HepG2 (cell line): ENCODE measurements around the gene RINL. TPM values are rescaled to one million over a fixed set of nuclear protein-coding genes. Genes with fewer than 3 reads are reported as not detected.
A peak's percentile ranks its signal among the peaks of the same experiment; 100 is the strongest.
"Not testable (repeated sequence)": the region's sequence is repeated elsewhere in the genome, so short reads cannot be mapped to it uniquely, and the experiment has no call there.

Experiments
- ATAC-seq: fragments of 200-7000 bp; cut with Tn5 transposase; 3 replicates; pipeline ENCODE4 v1.9.1; 2020; ENCODE audit warnings: mild to moderate bottlenecking, moderate library complexity
- BruUV-seq: library from RNA; stranded (reverse); fragments of 400-500 nt; replicated peaks from 2 replicates; lab custom pipeline; 2021; lab: Mats Ljungman, UMichigan
- CTCF ChIA-PET: fragments of 300-600 bp; formaldehyde crosslinking; extraction: SDS; loops from one replicate; lab custom pipeline; 2021; ENCODE audit warnings: low total read pairs, inconsistent platforms, low intra/inter-chr PET ratio; lab: Yijun Ruan, JAX
- POLR2A ChIA-PET: fragments of 350-600 bp; sonication (Branson Sonifier 250); formaldehyde crosslinking; loops from one replicate; lab custom pipeline; 2020; ENCODE audit warnings: antibody characterized with exemption, inconsistent platforms; lab: Yijun Ruan, JAX
- DNase-seq: peaks from one replicate; pipeline ENCODE4 v3.0.0-alpha.2; 2015; ENCODE audit warnings: low spot score
- FAIRE-seq: peaks from 3 replicates; lab custom pipeline; 2011; peaks lifted over from hg19 to GRCh38; lab: Jason Lieb, UNC
- H2AFZ ChIP-seq: one replicate; pipeline ENCODE4 v1.6.1; 2011; ENCODE audit warnings: low read length, inconsistent platforms
- H3K27ac ChIP-seq: fragments of 300-600 bp; 3 replicates; pipeline ENCODE4 v1.8.0; 2011; ENCODE audit warnings: mixed run types, mild to moderate bottlenecking, mixed read lengths, low read length, inconsistent platforms; ENCODE audit not compliant: insufficient read depth; ENCODE audit errors: extremely low read length
- H3K27me3 ChIP-seq, 2 experiments: fragments of 200-600 bp in 1 of 2; 2 replicates in 1 of 2; 3 replicates in 1 of 2; pipeline versions ENCODE4 v1.6.0 to v1.8.0; 2011; ENCODE audit warnings: low read length in 2 of 2, mild to moderate bottlenecking in 2 of 2, moderate library complexity in 2 of 2, inconsistent platforms in 1 of 2; ENCODE audit not compliant: insufficient read depth in 2 of 2, control insufficient read depth in 1 of 2
- H3K36me3 ChIP-seq, 2 experiments: fragments of 200-600 bp in 1 of 2; replicated peaks in 1 of 2; 2 replicates in 1 of 2; 3 replicates in 1 of 2; pipeline versions ENCODE4 v1.5.1 to v1.8.0; 2011; ENCODE audit warnings: low read length in 2 of 2, inconsistent platforms in 1 of 2; ENCODE audit not compliant: insufficient read depth in 2 of 2, control insufficient read depth in 1 of 2
- H3K4me1 ChIP-seq: 2 replicates; pipeline ENCODE4 v1.5.1; 2012; ENCODE audit warnings: low read length, inconsistent platforms; ENCODE audit not compliant: insufficient read depth
- H3K4me2 ChIP-seq: 2 replicates; pipeline ENCODE4 v1.6.0; 2011; ENCODE audit warnings: low read depth, low read length, inconsistent platforms
- H3K4me3 ChIP-seq, 3 experiments: fragments of 200-600 bp in 1 of 3; sonication (generic), shearing (Covaris generic) in 1 of 3; replicated peaks in 1 of 3; 2 replicates each; pipeline ENCODE4 v1.5.1; 2011 to 2016; ENCODE audit warnings: low read length in 3 of 3, inconsistent platforms in 2 of 3, low read depth in 2 of 3, mild to moderate bottlenecking in 2 of 3, control low read depth in 1 of 3, mixed read lengths in 1 of 3; ENCODE audit not compliant: insufficient read depth in 1 of 3
- H3K79me2 ChIP-seq: one replicate; pipeline ENCODE4 v1.6.1; 2011; ENCODE audit warnings: low read length, inconsistent platforms; ENCODE audit not compliant: insufficient read depth
- H3K9ac ChIP-seq: 2 replicates; pipeline ENCODE4 v1.6.0; 2011; ENCODE audit warnings: mild to moderate bottlenecking, low read depth, low read length, inconsistent platforms; ENCODE audit not compliant: insufficient read depth
- H3K9me3 ChIP-seq: 2 replicates; pipeline ENCODE4 v1.5.1; 2012; ENCODE audit warnings: mild to moderate bottlenecking, low read length
- H4K20me1 ChIP-seq: 2 replicates; pipeline ENCODE4 v1.6.0; 2011; ENCODE audit warnings: inconsistent platforms, mild to moderate bottlenecking, low read length, moderate library complexity; ENCODE audit not compliant: insufficient read depth
- AGO2 ChIP-seq: fragments of 200-400 bp; formaldehyde crosslinking; optimal IDR thresholded peaks from 2 replicates; pipeline ENCODE3; 2017; ENCODE audit warnings: mild to moderate bottlenecking, low read depth, low read length, moderate library complexity
- CBFB ChIP-seq: sonication (generic); formaldehyde crosslinking; IDR thresholded peaks from 2 replicates; pipeline ENCODE4 v1.4.0; 2020; ENCODE audit warnings: missing genetic modification reagents
- DDIT3 ChIP-seq: sonication (generic); formaldehyde crosslinking; IDR thresholded peaks from 2 replicates; pipeline ENCODE4 v1.4.0; 2020; ENCODE audit warnings: mild to moderate bottlenecking, missing genetic modification reagents
- HDAC1 ChIP-seq: sonication (generic); formaldehyde crosslinking; IDR thresholded peaks from 2 replicates; pipeline ENCODE4 v1.5.1; 2020; ENCODE audit warnings: mild to moderate bottlenecking, missing genetic modification reagents
- HMG20A ChIP-seq: IDR thresholded peaks from 2 replicates; pipeline ENCODE4 v1.6.1; 2016; ENCODE audit warnings: borderline replicate concordance
- NRL ChIP-seq: sonication (generic); formaldehyde crosslinking; IDR thresholded peaks from 2 replicates; pipeline ENCODE4 v1.5.0; 2020; ENCODE audit warnings: missing genetic modification reagents, mild to moderate bottlenecking, moderate library complexity, borderline replicate concordance
- RBFOX2 ChIP-seq: fragments of 200-400 bp; formaldehyde crosslinking; IDR thresholded peaks from 2 replicates; pipeline ENCODE4 v1.6.1; 2017; ENCODE audit warnings: low read depth, mild to moderate bottlenecking, low read length
- SATB2 ChIP-seq: sonication (generic); formaldehyde crosslinking; IDR thresholded peaks from 2 replicates; pipeline ENCODE4 v1.5.0; 2020; ENCODE audit warnings: missing genetic modification reagents
- TAF15 ChIP-seq: fragments of 200-400 bp; formaldehyde crosslinking; IDR thresholded peaks from one replicate; pipeline ENCODE4 v1.6.1; 2018; ENCODE audit warnings: mild to moderate bottlenecking, low read depth, low read length; ENCODE audit not compliant: poor library complexity, severe bottlenecking
- TBX3 ChIP-seq: fragments of 450-650 bp; IDR thresholded peaks from 2 replicates; pipeline ENCODE4 v1.6.1; 2017; ENCODE audit warnings: antibody characterized with exemption, mild to moderate bottlenecking, inconsistent platforms, borderline replicate concordance
- ZNF136 ChIP-seq: sonication (generic); formaldehyde crosslinking; IDR thresholded peaks from 2 replicates; pipeline ENCODE4 v1.8.1; 2022; ENCODE audit warnings: low read depth, mild to moderate bottlenecking, moderate library complexity, missing genetic modification reagents
- ZNF607 ChIP-seq: sonication (generic); formaldehyde crosslinking; IDR thresholded peaks from 2 replicates; pipeline ENCODE4 v1.5.1; 2020; ENCODE audit warnings: missing genetic modification reagents, mild to moderate bottlenecking, borderline replicate concordance
- ZNF639 ChIP-seq: conservative IDR thresholded peaks from 2 replicates; pipeline ENCODE4 v1.6.1; 2018; ENCODE audit warnings: missing genetic modification reagents
- ZNF776 ChIP-seq: sonication (generic); formaldehyde crosslinking; IDR thresholded peaks from 2 replicates; pipeline ENCODE4 v1.4.0; 2020; ENCODE audit warnings: mild to moderate bottlenecking, missing genetic modification reagents
- ZNF788 ChIP-seq: sonication (generic); formaldehyde crosslinking; IDR thresholded peaks from 2 replicates; pipeline ENCODE4 v1.5.0; 2020; ENCODE audit warnings: mild to moderate bottlenecking, missing genetic modification reagents, borderline replicate concordance
- ZNF850 ChIP-seq: sonication (generic); formaldehyde crosslinking; conservative IDR thresholded peaks from 2 replicates; pipeline ENCODE4 v1.9.0; 2021; ENCODE audit warnings: mild to moderate bottlenecking, missing genetic modification reagents
- WGBS: methylation state at CpG from one replicate; pipeline ENCODE4 v1.1.6; 2017; ENCODE audit warnings: low lambda C conversion rate; 5-methylcytosine and 5-hydroxymethylcytosine counted together
- in situ Hi-C: cut with HindIII; loops from 2 replicates; pipeline ENCODE4 v1.10.0; 2017; ENCODE audit warnings: low pct_unique_long_range_greater_than_20kb; ENCODE audit not compliant: extremely low pct_ligation_motif_present
- intact Hi-C: fragments of 100-400 bp; cut with micrococcal nuclease; formaldehyde crosslinking; loops from one replicate; pipeline ENCODE4 v1.10.0; 2022; ENCODE audit not compliant: unreplicated experiment
- polyA plus RNA-seq, 8 experiments: library from polyadenylated mRNA; depleted of rRNA in 3 of 8; stranded (reverse) in 7 of 8; unstranded in 1 of 8; fragments of >200 nt; fragmentation: Illumina TruSeq in 4 of 8; extraction: Trizol in 4 of 8; gene quantifications; 2 replicates each; pipeline versions ENCODE4 v1.2.1 to v1.2.3, GENCODE V29; 2011 to 2016; ENCODE audit warnings: low read depth in 4 of 8, missing spikeins in 1 of 8, mixed read lengths in 1 of 8; ENCODE audit not compliant: insufficient read depth in 1 of 8
- total RNA-seq, 5 experiments: library from RNA; depleted of rRNA; stranded (reverse); fragments of >200 nt; fragmentation: Illumina TruSeq; extraction: Trizol; gene quantifications; 2 replicates each; pipeline ENCODE4 v1.2.3, GENCODE V29; 2016; ENCODE audit warnings: low read depth in 1 of 5

The RINL gene
- total and polyA plus RNA-seq, 2 of the 13 experiments (the other 11 are each of a cell fraction or from before 2014, with no cell fraction given) = 11.4 to 18.0 TPM

GRCh38 chr19:38821230-38821825 lies 56.7 kb downstream of the RINL start:
- H3K9ac ChIP-seq, H3K4me2 ChIP-seq, FAIRE-seq, intact Hi-C loops, H3K9me3 ChIP-seq, BruUV-seq, H3K27me3 ChIP-seq, H3K79me2 ChIP-seq, CTCF ChIA-PET, H3K4me3 ChIP-seq, ATAC-seq, DNase-seq, H2AFZ ChIP-seq, in situ Hi-C loops, H3K27ac ChIP-seq, H4K20me1 ChIP-seq: not testable (repeated sequence)
- Histone ChIP-seq H3K4me1 (peaks cover 29% of the 10 kb centered on the region), H3K36me3 (peaks cover 7 to 19% of the 10 kb centered on the region in 2 experiments; a peak in 4 of 5 replicates)
- WGBS = 93% methylated on average over 3 of the region's 29 CpGs
- TF ChIP-seq AGO2 = peak; percentile 35
- TF ChIP-seq ZNF850 = peak; percentile 98
- peak; percentile 54; the same call in 1 of the 2 replicates for TF ChIP-seq RBFOX2
- POLR2A ChIA-PET = interaction anchor here (1.2 to 4.9 kb wide), 5 partner anchors 11 to 86 kb away, joined by 3 to 77 read pairs (median 3); partner anchors contain the start of genes CAPN12 and ECH1

- no peaks in the 10 kb centered on the region for H3K79me2 ChIP-seq
- intact Hi-C loops = no loop called here
- peaks cover 13 to 32% of the 10 kb centered on the region in 2 experiments; a peak in 4 of 5 replicates for H3K36me3 ChIP-seq
- no peaks in the 10 kb centered on the region for H3K27me3 ChIP-seq
- in situ Hi-C loops = no loop called here
- FAIRE-seq (peak; percentile 80), DNase-seq (peak; percentile 56), ATAC-seq (peak; percentile 26)
- no TSS peak for BruUV-seq
- ChIA-PET CTCF (no interaction called here), POLR2A (interaction anchor here (0.6 to 4.9 kb wide), 14 partner anchors 9 to 136 kb away, joined by 3 to 77 read pairs (median 6); partner anchors contain the start of genes ECH1 and RINL)
- 69% methylated on average over 13 of the region's 13 CpGs for WGBS
- H3K9ac ChIP-seq = no peak overlapping the region
- no peak overlapping the region for H3K4me3 ChIP-seq
- peak overlapping the region; percentile 58 for H3K4me2 ChIP-seq
- H4K20me1 ChIP-seq = no peaks in the 10 kb centered on the region
- H3K27ac ChIP-seq = peak overlapping the region; percentile 68
- H2AFZ ChIP-seq = no peak overlapping the region
- H3K9me3 ChIP-seq = no peaks in the 10 kb centered on the region
- H3K4me1 ChIP-seq = peaks cover 29% of the 10 kb centered on the region
- TF ChIP-seq CBFB (CRISPR knock-in tag) (0 out of 2 replicates have a peak, but pooled peaks have one; percentile 8), HMG20A (CRISPR knock-in tag) (no peak), ZNF776 (CRISPR knock-in tag) (no peak), ZNF607 (CRISPR knock-in tag) (no peak), TAF15 (no peak), DDIT3 (CRISPR knock-in tag) (no peak), ZNF639 (no peak), ZNF788 (CRISPR knock-in tag) (0 out of 2 replicates have a peak, but pooled peaks have one; percentile 24), TBX3 (no peak), NRL (CRISPR knock-in tag) (no peak), ZNF136 (no peak), SATB2 (CRISPR knock-in tag) (no peak), HDAC1 (peak; percentile 31; the same call in 1 of the 2 replicates)
Measured at GRCh38 chr19:38819231-38819920, 58.7 kb downstream of the RINL start.
